ENCODE data around the gene HEATR1.

HEATR1 gene

GRCh38 chr1:236558081-236558480, 46.2 kb downstream of the HEATR1 start:
- TF ChIP-seq REST (IDR thresholded peaks at IDR 0.05; ENCODE audit: insufficient read depth in 1 of 2, low read depth in 2 of 2, low read length in 2 of 2) (no peak), TAF1 (IDR thresholded peaks at IDR 0.05; ENCODE audit: borderline replicate concordance, insufficient read depth, low read length) (no peak), FOXP2 (optimal IDR thresholded peaks at IDR 0.05; ENCODE audit: borderline replicate concordance, extremely low read depth, extremely low read length, insufficient read depth) (no peak), POLR2AphosphoS5 (IDR thresholded peaks at IDR 0.05; ENCODE audit: low read depth, low read length) (no peak), SIN3A (IDR thresholded peaks at IDR 0.05; ENCODE audit: borderline replicate concordance, insufficient read depth, low read length) (no peak)

GRCh38 chr1:236556606-236557005, 47.7 kb downstream of the HEATR1 start:
- no peak for TF ChIP-seq SIN3A (IDR thresholded peaks at IDR 0.05; ENCODE audit: borderline replicate concordance, insufficient read depth, low read length)
- TF ChIP-seq TAF1 (IDR thresholded peaks at IDR 0.05; ENCODE audit: borderline replicate concordance, insufficient read depth, low read length): no peak
- TF ChIP-seq POLR2AphosphoS5 (IDR thresholded peaks at IDR 0.05; ENCODE audit: low read depth, low read length): no peak

GRCh38 chr1:236553370-236553769, 50.9 kb downstream of the HEATR1 start:
- TF ChIP-seq SIN3A (IDR thresholded peaks at IDR 0.05; ENCODE audit: borderline replicate concordance, insufficient read depth, low read length): no peak
- TF ChIP-seq POLR2AphosphoS5 (IDR thresholded peaks at IDR 0.05; ENCODE audit: low read depth, low read length): no peak
- TF ChIP-seq REST (IDR thresholded peaks at IDR 0.05; ENCODE audit: insufficient read depth in 1 of 2, low read depth in 2 of 2, low read length in 2 of 2): no peak
- no peak for TF ChIP-seq TAF1 (IDR thresholded peaks at IDR 0.05; ENCODE audit: borderline replicate concordance, insufficient read depth, low read length)
- no peak for TF ChIP-seq FOXP2 (optimal IDR thresholded peaks at IDR 0.05; ENCODE audit: borderline replicate concordance, extremely low read depth, extremely low read length, insufficient read depth)

GRCh38 chr1:236552901-236553300, 51.4 kb downstream of the HEATR1 start:
- no peak for TF ChIP-seq FOXP2 (optimal IDR thresholded peaks at IDR 0.05; ENCODE audit: borderline replicate concordance, extremely low read depth, extremely low read length, insufficient read depth)
- TF ChIP-seq TAF1 (IDR thresholded peaks at IDR 0.05; ENCODE audit: borderline replicate concordance, insufficient read depth, low read length): no peak
- no peak for TF ChIP-seq POLR2AphosphoS5 (IDR thresholded peaks at IDR 0.05; ENCODE audit: low read depth, low read length)
- TF ChIP-seq REST (IDR thresholded peaks at IDR 0.05; ENCODE audit: insufficient read depth in 1 of 2, low read depth in 2 of 2, low read length in 2 of 2): no peak
- TF ChIP-seq SIN3A (IDR thresholded peaks at IDR 0.05; ENCODE audit: borderline replicate concordance, insufficient read depth, low read length): no peak

- no peak for TF ChIP-seq FOXP2 (optimal IDR thresholded peaks at IDR 0.05; ENCODE audit: borderline replicate concordance, extremely low read depth, extremely low read length, insufficient read depth)
- TF ChIP-seq REST (IDR thresholded peaks at IDR 0.05; ENCODE audit: insufficient read depth in 1 of 2, low read depth in 2 of 2, low read length in 2 of 2): no peak
- TF ChIP-seq TAF1 (IDR thresholded peaks at IDR 0.05; ENCODE audit: borderline replicate concordance, insufficient read depth, low read length): no peak
These were observed 52.2 kb downstream of the HEATR1 start for GRCh38 chr1:236552096-236552495.
